HG02943 (cell line): ENCODE data around the gene SCLY.

Experiments
- ATAC-seq: cut with Tn5 transposase; IDR thresholded peaks from one replicate; pipeline ENCODE4 v1.9.1; 2021; ENCODE audit warnings: mild to moderate bottlenecking, low read depth, moderate library complexity; ENCODE audit not compliant: unreplicated experiment

SCLY gene

GRCh38 chr2:238123218-238123971, 62.6 kb downstream of the SCLY start:
- no peak for ATAC-seq

GRCh38 chr2:238123991-238124470, 63.2 kb downstream of the SCLY start:
- no peak for ATAC-seq

- ATAC-seq = no peak
Measured at GRCh38 chr2:238124488-238125126, 63.8 kb downstream of the SCLY start.

GRCh38 chr2:238125127-238125885, 64.5 kb downstream of the SCLY start:
- ATAC-seq = no peak

GRCh38 chr2:238126338-238126737, 65.5 kb downstream of the SCLY start:
- no peak for ATAC-seq

GRCh38 chr2:238126775-238127164, 66.0 kb downstream of the SCLY start:
- no peak for ATAC-seq

GRCh38 chr2:238127165-238128060, 66.6 kb downstream of the SCLY start:
- ATAC-seq = no peak

DNA sequence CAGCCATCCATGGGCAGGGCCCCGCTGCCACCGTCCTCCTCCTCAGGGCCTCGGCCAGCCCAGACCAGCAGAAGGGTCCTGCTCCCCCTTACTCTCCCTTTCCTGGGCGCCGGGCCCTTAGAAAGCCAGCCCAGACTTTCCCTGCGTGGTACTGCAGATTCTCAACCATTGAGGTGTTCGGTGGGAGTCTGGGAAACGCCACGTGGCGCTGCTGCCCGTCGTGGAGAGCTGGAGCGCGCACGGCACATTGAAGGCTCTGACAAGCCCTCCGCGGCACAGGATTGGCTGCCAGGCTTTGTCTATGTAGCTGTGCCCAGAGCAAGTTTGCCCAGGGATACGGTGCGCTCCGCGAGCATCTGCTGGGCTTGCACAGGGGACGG, 67.2 kb downstream of the SCLY start:
- ATAC-seq = no peak

DNA sequence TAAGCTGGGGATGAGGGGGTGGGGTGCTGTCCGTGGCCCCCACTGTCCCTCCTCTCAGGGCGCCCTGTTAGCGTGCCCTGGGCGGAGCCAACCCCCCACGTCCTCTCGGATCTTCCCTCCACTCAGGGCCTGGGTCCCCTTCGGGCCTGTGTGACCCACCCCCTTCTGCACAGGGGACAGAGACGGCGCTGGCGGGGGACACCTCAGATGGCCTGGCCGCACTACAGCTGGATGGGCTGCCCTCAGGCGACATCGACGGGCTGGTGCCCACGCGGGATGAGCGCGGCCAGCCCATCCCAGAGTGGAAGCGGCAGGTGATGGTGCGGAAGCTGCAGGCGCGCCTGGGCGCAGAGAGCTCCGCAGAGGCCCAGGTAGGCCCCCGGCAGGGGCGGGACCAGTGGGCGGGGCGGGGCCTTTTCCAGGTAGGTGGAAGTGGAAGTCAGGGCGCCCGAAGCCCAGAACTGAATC, 67.8 kb downstream of the SCLY start:
- ATAC-seq = no peak

DNA sequence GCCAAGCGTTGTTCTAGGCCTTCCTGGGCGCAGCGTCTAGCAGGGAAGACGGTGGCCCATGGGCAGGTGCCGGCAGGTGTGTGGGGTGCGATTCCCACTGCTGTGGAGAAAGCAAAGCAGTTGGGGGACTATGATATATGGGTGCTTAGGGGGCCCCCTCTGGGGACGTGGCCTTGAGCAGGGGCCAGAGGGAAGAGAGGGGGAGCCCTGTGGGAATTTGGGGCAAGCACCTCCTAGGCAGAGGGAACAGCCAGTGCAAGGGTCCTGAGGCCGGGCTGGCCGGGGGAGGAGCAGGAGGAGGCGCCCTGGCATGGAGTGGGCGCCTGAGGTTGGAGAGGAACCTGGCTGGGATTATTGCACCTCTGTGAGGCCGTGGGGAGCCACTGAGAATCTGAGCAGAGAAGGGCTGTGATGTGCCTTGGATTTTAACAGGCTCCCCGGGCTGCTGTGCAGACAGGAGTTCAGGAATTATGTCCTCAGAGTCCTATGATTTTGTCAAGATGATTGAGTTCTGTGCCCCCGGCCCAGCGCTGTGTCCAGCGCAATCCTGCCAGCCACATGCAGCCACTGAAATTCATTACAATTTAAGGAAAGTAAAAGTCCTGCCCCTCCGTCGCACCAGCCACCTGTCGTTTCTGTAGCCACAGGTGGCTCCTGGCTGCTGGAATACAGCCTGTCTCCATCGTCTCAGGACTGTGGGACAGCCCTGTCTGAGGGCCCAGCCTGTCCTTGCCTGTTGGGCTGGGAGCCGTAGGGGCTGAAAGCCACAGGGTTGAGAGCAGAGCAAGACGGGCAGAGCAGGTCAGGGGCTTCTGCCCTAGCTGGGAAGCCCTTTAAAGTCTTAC, 68.6 kb downstream of the SCLY start:
- ATAC-seq = no peak

- ATAC-seq = no peak
Measured at GRCh38 chr2:238130111-238130695, 69.4 kb downstream of the SCLY start.

GRCh38 chr2:238130696-238131628, 70.2 kb downstream of the SCLY start:
- no peak for ATAC-seq

DNA sequence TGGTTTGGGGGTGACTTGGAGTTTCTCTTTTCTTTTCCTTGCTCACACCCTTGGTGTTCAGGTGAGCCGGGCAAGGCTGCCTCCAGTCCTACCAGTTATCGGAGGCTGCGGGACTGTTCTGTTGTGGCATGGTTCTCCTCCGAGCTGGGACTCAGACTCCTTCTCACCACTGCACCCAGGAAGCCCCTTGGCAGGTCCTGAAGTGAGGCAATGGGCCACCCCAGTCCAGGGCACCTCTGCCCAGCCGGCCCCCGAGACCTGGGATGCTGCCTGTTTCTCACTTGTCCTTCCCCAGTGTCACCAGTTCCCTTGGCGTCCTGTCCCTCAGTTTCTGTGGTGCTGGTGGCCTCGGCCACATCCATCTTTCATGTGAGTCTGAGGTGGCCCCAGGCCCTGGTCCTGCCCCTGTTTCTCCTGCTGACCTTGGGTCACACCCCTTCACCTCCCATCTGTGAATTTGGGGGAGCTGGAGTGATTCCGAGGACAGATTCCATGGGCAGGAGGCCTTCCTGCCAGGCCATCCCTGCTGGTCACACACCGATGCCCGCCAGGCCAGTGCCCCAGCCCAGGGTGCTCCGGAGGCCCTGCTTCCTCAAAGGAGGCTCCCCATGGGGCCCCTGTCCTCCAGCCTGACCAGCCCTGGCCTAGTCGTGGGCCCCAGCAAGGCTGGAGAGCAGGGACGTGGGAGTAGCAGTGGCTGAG, 71.1 kb downstream of the SCLY start:
- no peak for ATAC-seq

GRCh38 chr2:238132463-238133450, 72.0 kb downstream of the SCLY start:
- no peak for ATAC-seq

DNA sequence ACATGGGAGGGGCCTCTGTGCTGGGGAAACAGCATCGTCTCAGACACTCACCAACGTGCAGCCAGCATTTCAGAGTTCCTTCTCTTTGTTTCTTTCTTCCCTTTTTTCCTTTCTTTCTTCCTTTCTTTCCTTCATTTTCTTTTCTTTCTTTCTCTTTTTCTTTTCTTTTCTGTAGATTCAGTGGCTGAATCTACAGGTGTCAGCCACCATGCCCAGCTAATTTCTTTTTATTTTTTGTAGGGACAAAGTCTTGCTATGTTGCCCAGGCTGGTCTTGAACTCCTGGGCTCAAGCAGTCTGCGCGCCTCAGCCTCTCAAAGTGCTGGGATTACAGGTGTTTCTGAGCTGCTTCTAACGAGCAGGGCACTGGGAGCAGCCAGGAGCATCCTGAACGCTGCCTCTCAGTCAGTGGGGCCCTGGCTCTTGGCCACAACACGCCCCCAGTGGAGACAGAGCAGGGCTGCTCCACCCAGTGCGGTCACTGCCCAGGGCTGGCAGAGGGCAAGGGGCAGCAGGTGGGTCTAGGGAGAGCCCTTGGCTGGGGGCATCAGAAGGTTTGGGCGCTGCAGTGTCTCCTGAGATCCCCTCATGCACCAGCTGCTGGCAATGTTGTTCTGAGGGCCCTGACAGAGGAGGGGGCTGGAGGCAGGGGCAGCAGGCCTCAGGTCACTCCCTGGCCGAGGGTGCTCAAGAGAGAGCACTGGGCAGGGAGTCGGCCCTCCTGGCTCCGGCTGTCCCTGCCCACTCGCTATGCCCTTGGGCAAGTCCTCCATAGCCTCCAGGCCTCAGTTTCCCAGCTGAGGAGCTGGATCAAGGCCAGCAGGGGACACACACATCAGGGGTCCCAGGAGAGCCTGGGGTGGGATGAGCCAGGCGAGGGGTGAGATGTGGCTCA, 72.9 kb downstream of the SCLY start:
- no peak for ATAC-seq
